HCT116 (cell line): ENCODE measurements around the gene DDN.

ENCODE experiments used
- CBX3 ChIP-seq: IDR thresholded peaks from 2 replicates; pipeline ENCODE4 v1.6.1; 2012; ENCODE audit warnings: low read depth
- CEBPB ChIP-seq: IDR thresholded peaks from 2 replicates; pipeline ENCODE4 v1.6.1; 2012; ENCODE audit warnings: low read depth
- CTCF ChIP-seq, 3 experiments: fragments of 200-600 bp in 1 of 3; sonication (generic) in 1 of 3; IDR thresholded peaks in 2 of 3; conservative IDR thresholded peaks in 1 of 3; 2 replicates each; pipeline ENCODE4 v1.5.1; 2012 to 2017; ENCODE audit warnings: low read depth in 2 of 3, low read length in 2 of 3, antibody characterized with exemption in 1 of 3, borderline replicate concordance in 1 of 3, control low read depth in 1 of 3, mild to moderate bottlenecking in 1 of 3, mixed read lengths in 1 of 3, mixed run types in 1 of 3, moderate library complexity in 1 of 3; ENCODE audit not compliant: insufficient read depth in 1 of 3
- EGR1 ChIP-seq: IDR thresholded peaks from 2 replicates; pipeline ENCODE4 v1.6.1; 2012; ENCODE audit warnings: low read depth
- ELF1 ChIP-seq: IDR thresholded peaks from 2 replicates; pipeline ENCODE4 v1.6.1; 2012; ENCODE audit warnings: low read depth, borderline replicate concordance
- MAX ChIP-seq: IDR thresholded peaks from 2 replicates; pipeline ENCODE4 v1.6.1; 2012
- POLR2A ChIP-seq: IDR thresholded peaks from 2 replicates; pipeline ENCODE4 v1.7.0; 2011; ENCODE audit warnings: borderline replicate concordance; ENCODE audit not compliant: insufficient read depth, insufficient read length; ENCODE audit errors: extremely low read depth
- POLR2AphosphoS5 ChIP-seq: IDR thresholded peaks from 2 replicates; pipeline ENCODE4 v1.6.1; 2011; ENCODE audit warnings: mild to moderate bottlenecking, low read depth, low read length, moderate library complexity
- SIN3A ChIP-seq: IDR thresholded peaks from 2 replicates; pipeline ENCODE4 v1.6.1; 2012; ENCODE audit warnings: low read depth
- TCF7L2 ChIP-seq: IDR thresholded peaks from 2 replicates; pipeline ENCODE4 v1.7.0; 2011; ENCODE audit warnings: borderline replicate concordance, inconsistent platforms; ENCODE audit not compliant: insufficient read depth, insufficient read length; ENCODE audit errors: extremely low read depth
- YY1 ChIP-seq: IDR thresholded peaks from 2 replicates; pipeline ENCODE4 v1.6.1; 2011; ENCODE audit warnings: low read length, low read depth, moderate library complexity, mild to moderate bottlenecking; ENCODE audit not compliant: insufficient replicate concordance; ENCODE audit errors: extremely low read depth
- ZBTB33 ChIP-seq: IDR thresholded peaks from 2 replicates; pipeline ENCODE4 v1.6.1; 2011; ENCODE audit warnings: mild to moderate bottlenecking, low read length, moderate library complexity; ENCODE audit not compliant: insufficient replicate concordance; ENCODE audit errors: extremely low read depth
- ZFX ChIP-seq: fragments of 450-650 bp; IDR thresholded peaks from 2 replicates; pipeline ENCODE4 v1.6.1; 2017

DNA sequence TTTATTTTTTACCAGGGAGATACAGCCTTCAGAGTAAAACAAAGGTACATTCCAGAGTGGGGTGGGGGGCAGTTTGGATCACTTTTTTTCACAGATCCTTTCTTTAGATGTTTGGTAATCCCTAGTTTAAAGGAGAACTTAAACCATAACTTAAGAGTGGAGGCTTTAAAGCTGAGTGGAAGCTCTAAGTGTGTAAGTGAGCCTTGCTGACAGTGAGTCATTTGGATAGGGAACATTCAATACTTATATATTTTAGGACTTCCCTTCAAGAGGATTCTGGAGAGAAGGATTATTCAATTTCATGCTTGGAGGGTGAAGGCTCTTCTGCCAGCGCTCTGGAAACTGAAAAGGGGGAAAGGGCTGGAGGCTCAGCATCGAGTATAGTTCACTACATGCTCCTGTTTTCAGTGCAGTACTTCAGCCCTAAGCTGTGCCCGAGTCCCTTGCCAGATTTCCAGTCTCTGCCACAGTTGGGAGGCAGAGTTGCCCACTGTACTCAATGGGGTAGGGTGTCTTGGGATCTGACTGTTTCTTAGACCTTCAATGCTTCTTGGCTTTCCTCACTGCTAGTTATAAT is 11.0 kb upstream of the DDN start:
- TF ChIP-seq POLR2AphosphoS5 = no peak
- TF ChIP-seq POLR2A = no peak
- no peak for TF ChIP-seq CTCF (IDR thresholded peaks at IDR 0.05 in 2 of 3, conservative IDR thresholded peaks at IDR 0.05 in 1 of 3; ENCODE audit: borderline replicate concordance in 1 of 3, insufficient read depth in 1 of 3, low read depth in 2 of 3, low read length in 2 of 3)
- no peak for TF ChIP-seq CEBPB
- TF ChIP-seq YY1 = no peak
- TF ChIP-seq EGR1 = no peak
- TF ChIP-seq TCF7L2 = no peak
- no peak for TF ChIP-seq SIN3A
- TF ChIP-seq MAX = no peak
- no peak for TF ChIP-seq CBX3
- TF ChIP-seq ZFX = no peak
- TF ChIP-seq ELF1 = no peak
- TF ChIP-seq ZBTB33 = no peak
